Gastrocnemius medialis (tissue), 4 donors: ENCODE data around the gene FOS. TPM values are rescaled to one million over a fixed set of nuclear protein-coding genes. Genes with fewer than 3 reads are reported as not detected.

Source experiments
- ATAC-seq, 2 donors: fragments of 150-250 bp; one replicate each; pipeline ENCODE4 v1.9.1; 2016
- DNase-seq, 2 donors: peaks; one replicate each; pipeline ENCODE4 v3.0.0-alpha.2; 2019
- H3K27ac ChIP-seq, 4 donors: fragments of 200-600 bp; sonication (generic); 1 replicate in 1 of 4; 2 replicates in 3 of 4; pipeline ENCODE4 v1.5.1; 2016 to 2018; ENCODE audit warnings: mild to moderate bottlenecking in 2 of 4, moderate library complexity in 1 of 4
- H3K27me3 ChIP-seq, 3 donors: fragments of 200-600 bp; sonication (generic) in 2 of 3; 1 replicate in 1 of 3; 2 replicates in 2 of 3; pipeline versions ENCODE4 v1.5.1 to v1.6.0; 2016 to 2019; ENCODE audit warnings: mild to moderate bottlenecking in 1 of 3, moderate library complexity in 1 of 3
- H3K36me3 ChIP-seq, 2 donors: fragments of 200-600 bp; sonication (generic) in 1 of 2; one replicate each; pipeline ENCODE4 v1.5.1; 2017 to 2018
- H3K4me1 ChIP-seq, 2 donors: fragments of 200-600 bp; sonication (generic) in 1 of 2; one replicate each; pipeline ENCODE4 v1.5.1; 2016 to 2017; ENCODE audit warnings: mild to moderate bottlenecking in 2 of 2
- H3K4me3 ChIP-seq, 4 donors: fragments of 200-600 bp; sonication (generic) in 3 of 4; 1 replicate in 1 of 4; 2 replicates in 3 of 4; pipeline ENCODE4 v1.5.1; 2016 to 2019; ENCODE audit warnings: mild to moderate bottlenecking in 2 of 4
- H3K9me3 ChIP-seq, 3 donors: fragments of 200-600 bp; sonication (generic) in 2 of 3; 1 replicate in 1 of 3; 2 replicates in 2 of 3; pipeline ENCODE4 v1.5.1; 2016 to 2019
- POLR2A ChIP-seq, 2 donors: fragments of 450-650 bp; IDR thresholded peaks; one replicate each; pipeline ENCODE4 v1.6.1; 2017; ENCODE audit warnings: antibody characterized with exemption in 2 of 2, mild to moderate bottlenecking in 2 of 2, moderate library complexity in 2 of 2
- in situ Hi-C, 4 donors: fragments of 200-750 bp; cut with MboI; loops; one replicate each; pipeline versions ENCODE4 v1.15.0 to v1.8.0; 2017; ENCODE audit warnings: low sequenced_read_pairs in 4 of 4
- intact Hi-C: fragments of 100-400 bp; cut with DNase I; formaldehyde crosslinking; loops from one replicate; pipeline ENCODE4 v1.15.1; 2023; ENCODE audit warnings: low total_unique reads
- total RNA-seq, 4 donors: library from RNA; depleted of rRNA; stranded (reverse); fragments of >200 nt; gene quantifications; one replicate each; pipeline versions ENCODE4 v1.1.0 to v1.2.3, GENCODE V29; 2016
- TF ChIP-seq, protein P1 (sequence below), 5 experiments: fragments of 450-650 bp in 3 of 5; fragments of 200-600 bp in 2 of 5; sonication (generic) in 2 of 5; IDR thresholded peaks in 4 of 5; conservative IDR thresholded peaks in 1 of 5; 1 replicate in 4 of 5; 2 replicates in 1 of 5; pipeline ENCODE4 v1.5.1; 2016 to 2019; ENCODE audit warnings: antibody characterized with exemption in 5 of 5, mild to moderate bottlenecking in 3 of 5, moderate library complexity in 3 of 5

FOS gene
- total RNA-seq, 4 donors from 2014 or later, result 16.3 to 110 (median 53.5) TPM

DNA sequence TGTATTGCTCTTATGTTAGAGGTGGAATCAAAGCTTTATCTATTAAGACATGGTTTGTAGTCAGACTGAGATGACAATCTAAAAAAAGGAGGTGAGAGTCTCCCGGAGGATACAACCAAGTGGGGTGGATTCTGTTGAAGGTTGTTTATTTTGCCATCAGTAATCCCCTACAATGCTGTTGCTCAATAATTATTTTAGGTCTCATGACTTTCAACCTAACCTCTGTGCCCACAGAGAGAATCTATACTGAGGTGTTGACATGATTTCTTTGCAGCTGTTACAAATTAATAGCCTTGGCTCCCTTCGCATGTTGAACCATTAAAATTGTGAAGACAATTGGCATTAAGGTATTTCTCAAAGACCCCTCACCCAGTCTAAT is 28.7 kb upstream of the FOS start:
- no peak overlapping the region for H3K4me3 ChIP-seq
- peaks cover 30 to 38% of the 10 kb centered on the region in 2 donors for H3K4me1 ChIP-seq
- H3K36me3 ChIP-seq, result no peaks in the 10 kb centered on the region
- in situ Hi-C loops (loop anchor here in 1 of 4 donors (10.0 kb wide), 1 partner anchor 95 kb away; no protein-coding TSS in a partner anchor), intact Hi-C loops (loop anchor here (5.0 kb wide), 1 partner anchor 397 kb away; no protein-coding TSS in a partner anchor)
- DNase-seq, result no peak
- TF ChIP-seq POLR2A (IDR thresholded peaks at IDR 0.05), result peak in 1 of 2 donors; percentile 38
- TF ChIP-seq, protein P1, sequence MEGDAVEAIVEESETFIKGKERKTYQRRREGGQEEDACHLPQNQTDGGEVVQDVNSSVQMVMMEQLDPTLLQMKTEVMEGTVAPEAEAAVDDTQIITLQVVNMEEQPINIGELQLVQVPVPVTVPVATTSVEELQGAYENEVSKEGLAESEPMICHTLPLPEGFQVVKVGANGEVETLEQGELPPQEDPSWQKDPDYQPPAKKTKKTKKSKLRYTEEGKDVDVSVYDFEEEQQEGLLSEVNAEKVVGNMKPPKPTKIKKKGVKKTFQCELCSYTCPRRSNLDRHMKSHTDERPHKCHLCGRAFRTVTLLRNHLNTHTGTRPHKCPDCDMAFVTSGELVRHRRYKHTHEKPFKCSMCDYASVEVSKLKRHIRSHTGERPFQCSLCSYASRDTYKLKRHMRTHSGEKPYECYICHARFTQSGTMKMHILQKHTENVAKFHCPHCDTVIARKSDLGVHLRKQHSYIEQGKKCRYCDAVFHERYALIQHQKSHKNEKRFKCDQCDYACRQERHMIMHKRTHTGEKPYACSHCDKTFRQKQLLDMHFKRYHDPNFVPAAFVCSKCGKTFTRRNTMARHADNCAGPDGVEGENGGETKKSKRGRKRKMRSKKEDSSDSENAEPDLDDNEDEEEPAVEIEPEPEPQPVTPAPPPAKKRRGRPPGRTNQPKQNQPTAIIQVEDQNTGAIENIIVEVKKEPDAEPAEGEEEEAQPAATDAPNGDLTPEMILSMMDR (IDR thresholded peaks at IDR 0.05 in 4 of 5, conservative IDR thresholded peaks at IDR 0.05 in 1 of 5), result no peak
- ATAC-seq, result peak; percentile 67 to 76
- no peaks in the 10 kb centered on the region for H3K9me3 ChIP-seq
- H3K27me3 ChIP-seq, result no peaks in the 10 kb centered on the region
- H3K27ac ChIP-seq, result peak overlapping the region; percentile 90 to 96 (median 91)

DNA sequence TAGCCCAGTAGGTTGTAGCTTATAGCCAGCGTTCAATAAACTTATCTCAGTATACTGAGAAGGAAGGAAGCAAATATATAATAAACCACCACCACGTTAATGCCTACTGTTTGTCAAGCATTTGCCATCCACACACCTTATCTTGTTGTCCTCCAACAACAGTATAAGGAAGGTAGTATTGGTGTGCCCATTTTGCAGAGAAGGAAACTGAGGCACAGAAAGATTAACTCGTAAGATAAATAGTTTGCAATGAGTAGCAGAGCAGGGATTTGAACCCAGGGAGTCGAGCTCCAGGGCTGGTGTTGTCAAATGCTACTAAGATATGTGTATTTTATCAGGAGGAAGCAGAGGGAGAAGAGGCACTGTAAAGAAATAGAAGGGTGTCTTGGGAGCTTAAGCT is 27.8 kb upstream of the FOS start:
- intact Hi-C loops (loop anchor here (5.0 kb wide), 1 partner anchor 397 kb away; no protein-coding TSS in a partner anchor), in situ Hi-C loops (loop anchor here in 1 of 4 donors (10.0 kb wide), 1 partner anchor 96 kb away; no protein-coding TSS in a partner anchor)
- DNase-seq (no peak), ATAC-seq (no peak)
- peak overlapping the region; percentile 90 to 96 (median 91) for H3K27ac ChIP-seq
- H3K36me3 ChIP-seq, result no peaks in the 10 kb centered on the region
- no peaks in the 10 kb centered on the region for H3K27me3 ChIP-seq
- H3K9me3 ChIP-seq, result no peaks in the 10 kb centered on the region
- TF ChIP-seq, protein P1 (IDR thresholded peaks at IDR 0.05 in 4 of 5, conservative IDR thresholded peaks at IDR 0.05 in 1 of 5), result no peak
- no peak for TF ChIP-seq POLR2A (IDR thresholded peaks at IDR 0.05)
- peaks cover 34 to 45% of the 10 kb centered on the region in 2 donors for H3K4me1 ChIP-seq
- no peak overlapping the region for H3K4me3 ChIP-seq

DNA sequence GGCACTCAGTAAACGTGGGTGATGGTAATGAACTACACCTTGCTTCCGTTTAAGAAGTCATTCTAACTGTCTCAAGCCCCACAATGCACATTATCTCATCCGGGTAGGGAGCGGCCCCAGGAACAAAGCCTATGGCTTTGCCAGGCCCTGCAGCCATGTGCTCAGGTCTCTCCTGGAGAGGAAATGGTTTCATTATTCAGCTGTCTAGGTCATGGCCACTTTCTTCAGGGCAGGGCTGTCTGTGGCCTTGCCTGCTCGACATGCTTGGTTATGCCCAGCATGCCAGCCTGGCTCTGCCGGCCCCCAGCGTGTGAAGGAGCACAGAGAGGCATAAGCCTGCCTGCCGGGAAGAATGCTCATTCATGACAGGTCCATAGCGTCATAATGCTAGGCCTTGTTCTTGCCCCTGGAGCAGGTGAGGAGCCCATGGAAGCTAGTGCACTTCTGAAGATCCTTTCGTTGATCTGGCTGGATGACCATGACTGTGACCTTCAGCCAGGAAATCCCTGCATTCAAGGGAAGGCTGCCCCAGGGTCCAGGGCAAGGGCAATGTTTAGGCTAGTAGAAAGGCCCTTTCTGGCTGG is 26.3 kb upstream of the FOS start:
- intact Hi-C loops (loop anchor here (5.0 kb wide), 1 partner anchor 395 kb away; no protein-coding TSS in a partner anchor), in situ Hi-C loops (loop anchor here in 1 of 4 donors (10.0 kb wide), 1 partner anchor 98 kb away; no protein-coding TSS in a partner anchor)
- H3K4me1 ChIP-seq, result peaks cover 42 to 46% of the 10 kb centered on the region in 2 donors
- peak overlapping the region; percentile 90 to 96 (median 91) for H3K27ac ChIP-seq
- DNase-seq, result no peak
- H3K4me3 ChIP-seq, result no peak overlapping the region
- no peaks in the 10 kb centered on the region for H3K36me3 ChIP-seq
- no peaks in the 10 kb centered on the region for H3K27me3 ChIP-seq
- ATAC-seq, result no peak
- TF ChIP-seq, protein P1 (IDR thresholded peaks at IDR 0.05 in 4 of 5, conservative IDR thresholded peaks at IDR 0.05 in 1 of 5), result no peak
- no peak for TF ChIP-seq POLR2A (IDR thresholded peaks at IDR 0.05)
- no peaks in the 10 kb centered on the region for H3K9me3 ChIP-seq

DNA sequence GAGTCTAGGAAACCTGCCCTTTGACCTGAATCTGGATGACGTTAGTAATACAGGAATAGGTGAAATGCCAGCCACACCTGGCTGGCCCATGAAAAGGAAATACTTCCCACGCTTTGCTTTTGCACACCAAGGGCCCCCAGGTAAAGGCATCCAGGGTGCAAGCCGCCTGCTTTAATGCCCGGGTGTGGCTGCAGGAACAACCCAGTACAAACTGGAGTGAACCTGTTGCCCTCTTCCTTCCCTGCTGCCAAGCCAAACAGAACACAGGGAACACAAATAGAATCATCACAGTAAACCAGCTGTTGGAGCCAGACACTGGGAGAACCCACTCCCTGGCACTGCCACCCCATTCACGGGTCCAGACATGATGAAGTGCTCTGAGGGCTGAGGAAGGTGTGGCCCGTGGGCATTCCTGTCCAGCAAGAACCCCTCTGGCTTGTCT is 24.2 kb upstream of the FOS start:
- no peaks in the 10 kb centered on the region for H3K27me3 ChIP-seq
- peak; percentile 38 to 39 for ATAC-seq
- peak; percentile 81 to 88 for DNase-seq
- no peaks in the 10 kb centered on the region for H3K9me3 ChIP-seq
- peak overlapping the region in 1 of 4 donors; percentile 2 for H3K4me3 ChIP-seq
- TF ChIP-seq POLR2A (IDR thresholded peaks at IDR 0.05), result peak in 1 of 2 donors; percentile 53
- TF ChIP-seq, protein P1 (IDR thresholded peaks at IDR 0.05 in 4 of 5, conservative IDR thresholded peaks at IDR 0.05 in 1 of 5), result no peak
- intact Hi-C loops (loop anchor here (5.0 kb wide), 1 partner anchor 393 kb away; no protein-coding TSS in a partner anchor), in situ Hi-C loops (loop anchor here in 1 of 4 donors (10.0 kb wide), 1 partner anchor 100 kb away; no protein-coding TSS in a partner anchor)
- H3K4me1 ChIP-seq, result peaks cover 51 to 54% of the 10 kb centered on the region in 2 donors
- H3K27ac ChIP-seq, result peak overlapping the region; percentile 90 to 96 (median 91)
- H3K36me3 ChIP-seq, result no peaks in the 10 kb centered on the region
